HepG2 (cell line): ENCODE measurements around the gene VAMP2. TPM values are rescaled to one million over a fixed set of nuclear protein-coding genes. Genes with fewer than 3 reads are reported as not detected.

Experiments
- AKNA ChIP-seq: sonication (generic); formaldehyde crosslinking; IDR thresholded peaks from 2 replicates; pipeline ENCODE4 v1.4.0; 2020; ENCODE audit warnings: missing genetic modification reagents, borderline replicate concordance
- EP300 ChIP-seq, 3 experiments: sonication (generic) in 1 of 3; formaldehyde crosslinking in 1 of 3; IDR thresholded peaks; 2 replicates each; pipeline versions ENCODE4 v1.5.1 to v1.6.1; 2011 to 2020; ENCODE audit warnings: low read depth in 2 of 3, low read length in 2 of 3, borderline replicate concordance in 1 of 3, improper control_type of control experiment in 1 of 3, mild to moderate bottlenecking in 1 of 3, missing genetic modification reagents in 1 of 3, moderate library complexity in 1 of 3
- JUN ChIP-seq: sonication (generic); formaldehyde crosslinking; IDR thresholded peaks from 2 replicates; pipeline ENCODE4 v1.4.0; 2020; ENCODE audit warnings: mild to moderate bottlenecking, missing genetic modification reagents
- PLSCR1 ChIP-seq: sonication (generic); formaldehyde crosslinking; IDR thresholded peaks from 2 replicates; pipeline ENCODE4 v1.5.0; 2020; ENCODE audit warnings: missing genetic modification reagents, mild to moderate bottlenecking, borderline replicate concordance
- PREB ChIP-seq: sonication (generic); formaldehyde crosslinking; IDR thresholded peaks from 2 replicates; pipeline ENCODE4 v1.4.0; 2020; ENCODE audit warnings: missing genetic modification reagents
- RXRA ChIP-seq: sonication (generic); formaldehyde crosslinking; IDR thresholded peaks from 2 replicates; pipeline ENCODE4 v1.5.1; 2020; ENCODE audit warnings: missing genetic modification reagents
- STAT5B ChIP-seq: sonication (generic); formaldehyde crosslinking; IDR thresholded peaks from 2 replicates; pipeline ENCODE4 v1.4.0; 2020; ENCODE audit warnings: missing genetic modification reagents
- ZNF232 ChIP-seq: sonication (generic); formaldehyde crosslinking; IDR thresholded peaks from 2 replicates; pipeline ENCODE4 v1.4.0; 2020; ENCODE audit warnings: missing genetic modification reagents, borderline replicate concordance
- ZNF512B ChIP-seq: sonication (generic); formaldehyde crosslinking; IDR thresholded peaks from 2 replicates; pipeline ENCODE4 v1.5.1; 2020; ENCODE audit warnings: missing genetic modification reagents, mild to moderate bottlenecking, borderline replicate concordance
- ZNF598 ChIP-seq: sonication (generic); formaldehyde crosslinking; IDR thresholded peaks from 2 replicates; pipeline ENCODE4 v1.5.1; 2020; ENCODE audit warnings: mild to moderate bottlenecking, missing genetic modification reagents, borderline replicate concordance
- ZNF607 ChIP-seq: sonication (generic); formaldehyde crosslinking; IDR thresholded peaks from 2 replicates; pipeline ENCODE4 v1.5.1; 2020; ENCODE audit warnings: missing genetic modification reagents, mild to moderate bottlenecking, borderline replicate concordance
- ZNF710 ChIP-seq: sonication (generic); formaldehyde crosslinking; IDR thresholded peaks from 2 replicates; pipeline ENCODE4 v1.5.0; 2020; ENCODE audit warnings: mild to moderate bottlenecking, missing genetic modification reagents, borderline replicate concordance
- ZNF746 ChIP-seq: sonication (generic); formaldehyde crosslinking; IDR thresholded peaks from 2 replicates; pipeline ENCODE4 v1.8.0; 2022; ENCODE audit warnings: mild to moderate bottlenecking, missing genetic modification reagents
- ZNF75D ChIP-seq: sonication (generic); formaldehyde crosslinking; IDR thresholded peaks from 2 replicates; pipeline ENCODE4 v1.8.1; 2023; ENCODE audit warnings: missing genetic modification reagents, mild to moderate bottlenecking, borderline replicate concordance
- ZSCAN25 ChIP-seq: sonication (generic); formaldehyde crosslinking; IDR thresholded peaks from 2 replicates; pipeline ENCODE4 v1.8.0; 2022; ENCODE audit warnings: mild to moderate bottlenecking, missing genetic modification reagents
- polyA plus RNA-seq, 8 experiments: library from polyadenylated mRNA; depleted of rRNA in 3 of 8; stranded (reverse) in 7 of 8; unstranded in 1 of 8; fragments of >200 nt; fragmentation: Illumina TruSeq in 4 of 8; extraction: Trizol in 4 of 8; gene quantifications; 2 replicates each; pipeline versions ENCODE4 v1.2.1 to v1.2.3, GENCODE V29; 2011 to 2016; ENCODE audit warnings: low read depth in 4 of 8, missing spikeins in 1 of 8, mixed read lengths in 1 of 8; ENCODE audit not compliant: insufficient read depth in 1 of 8
- total RNA-seq, 5 experiments: library from RNA; depleted of rRNA; stranded (reverse); fragments of >200 nt; fragmentation: Illumina TruSeq; extraction: Trizol; gene quantifications; 2 replicates each; pipeline ENCODE4 v1.2.3, GENCODE V29; 2016; ENCODE audit warnings: low read depth in 1 of 5

VAMP2 gene
- total and polyA plus RNA-seq, 2 of the 13 experiments (the other 11 are each of a cell fraction or from before 2014, with no cell fraction given) = 3.9 to 17.2 TPM

GRCh38 chr17:8209907-8210760 lies 47.4 kb upstream of the VAMP2 start, which contains the start of gene AURKB (continued):
- TF ChIP-seq ZNF512B (CRISPR knock-in tag) (no peak), ZNF607 (CRISPR knock-in tag) (peak; percentile 82), ZNF598 (CRISPR knock-in tag) (peak; percentile 32; the same call in 1 of the 2 replicates), JUN (CRISPR knock-in tag) (no peak), ZNF710 (CRISPR knock-in tag) (peak; percentile 72; the same call in 1 of the 2 replicates), PREB (no peak), ZSCAN25 (CRISPR knock-in tag) (no peak), RXRA (CRISPR knock-in tag) (0 out of 2 replicates have a peak, but pooled peaks have one; percentile 31), STAT5B (CRISPR knock-in tag) (no peak), AKNA (CRISPR knock-in tag) (no peak), ZNF232 (0 out of 2 replicates have a peak, but pooled peaks have one; percentile 10), EP300 (IDR thresholded peaks at IDR 0.05; ENCODE audit: low read depth in 2 of 2, low read length in 2 of 2) (no peak), EP300 (CRISPR knock-in tag; IDR thresholded peaks at IDR 0.05; ENCODE audit: borderline replicate concordance) (no peak), ZNF746 (CRISPR knock-in tag) (no peak), PLSCR1 (CRISPR knock-in tag) (no peak), ZNF75D (no peak)
